ENCODE data around the gene TUBGCP3. TPM values are rescaled to one million over a fixed set of nuclear protein-coding genes. Genes with fewer than 3 reads are reported as not detected.

Gene TUBGCP3
- total RNA-seq, 1 experiment from 2014 or later, result 21.4 TPM

- no peak for DNase-seq (ENCODE audit: low read depth)
Measured at GRCh38 chr13:112617754-112618375, 29.9 kb upstream of the TUBGCP3 start.

DNA sequence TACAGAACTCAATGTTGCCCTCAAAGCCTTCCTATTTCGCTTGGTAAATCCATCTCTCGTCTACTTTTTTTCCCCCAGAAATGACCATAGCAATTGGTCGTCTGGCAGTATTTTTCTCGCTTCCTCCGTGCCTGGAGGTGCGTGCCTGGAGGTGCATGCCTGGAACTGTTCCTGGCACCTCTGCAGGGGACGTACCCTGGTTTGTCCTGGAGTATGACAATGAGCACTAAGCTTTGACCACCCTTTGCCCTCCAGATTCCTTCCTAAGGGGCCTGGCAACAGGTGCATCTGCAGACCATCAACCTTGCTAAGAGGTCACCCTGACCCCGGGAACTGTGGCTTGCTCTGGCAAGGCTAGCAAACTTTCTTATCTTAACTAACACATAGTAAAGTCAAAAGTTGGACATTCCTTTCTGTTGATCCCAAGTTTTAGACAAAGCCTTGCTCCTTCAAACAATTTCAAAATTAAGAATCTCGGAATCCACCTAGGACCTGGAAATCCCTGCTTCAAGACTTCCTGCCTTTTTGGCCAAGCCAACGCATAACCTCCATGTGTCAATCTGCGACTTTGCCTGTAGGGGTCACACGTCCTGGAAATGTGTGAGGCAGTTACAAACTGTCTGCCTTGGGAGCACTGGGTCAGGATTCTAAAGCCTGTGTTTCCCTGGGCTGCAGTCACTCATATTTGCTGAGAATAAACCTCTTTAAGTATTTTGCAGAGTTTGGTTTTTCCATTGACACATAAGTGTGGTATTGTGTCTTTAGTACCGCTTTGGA, 28.8 kb upstream of the TUBGCP3 start:
- DNase-seq (ENCODE audit: low read depth), result peak; percentile 44

DNA sequence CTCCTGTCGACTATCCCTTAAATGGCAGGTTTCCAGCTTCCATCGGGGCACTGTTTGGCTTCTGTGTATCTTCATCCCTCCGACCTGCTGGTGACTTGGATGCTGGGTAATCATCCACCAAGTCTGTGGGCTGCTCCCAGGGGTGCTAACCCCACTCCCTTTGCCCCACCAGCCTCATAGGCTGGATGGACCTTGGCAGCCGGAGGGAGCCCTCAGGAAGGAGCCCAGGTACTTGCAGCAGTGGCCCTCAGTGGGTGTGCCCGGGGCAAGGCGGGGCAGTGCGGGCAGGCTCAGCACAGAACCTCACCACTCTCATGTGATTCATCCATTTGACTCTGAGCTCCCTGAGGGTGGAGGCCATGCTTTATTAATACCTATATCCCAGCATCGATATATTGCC, 27.4 kb upstream of the TUBGCP3 start:
- DNase-seq (ENCODE audit: low read depth), result no peak

DNA sequence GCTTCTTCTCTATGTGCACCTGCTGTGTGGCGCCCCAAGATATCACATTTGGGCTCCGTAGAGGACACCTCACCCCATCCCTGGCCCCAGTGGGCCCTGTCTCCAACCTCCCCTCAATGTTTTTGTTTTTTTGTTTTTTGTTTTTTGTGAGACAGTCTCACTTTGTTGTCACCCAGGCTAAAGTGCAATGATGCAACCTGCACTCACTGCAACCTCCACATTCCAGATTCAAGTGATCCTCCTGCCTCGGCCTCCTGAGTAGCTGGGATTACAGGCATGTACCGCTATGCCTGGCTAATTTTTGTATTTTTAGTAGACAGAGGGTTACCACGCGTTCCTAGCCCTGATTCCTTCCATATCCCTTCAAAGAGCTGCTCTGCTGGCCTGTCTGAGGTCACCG, 26.9 kb upstream of the TUBGCP3 start:
- DNase-seq (ENCODE audit: low read depth), result no peak

DNA sequence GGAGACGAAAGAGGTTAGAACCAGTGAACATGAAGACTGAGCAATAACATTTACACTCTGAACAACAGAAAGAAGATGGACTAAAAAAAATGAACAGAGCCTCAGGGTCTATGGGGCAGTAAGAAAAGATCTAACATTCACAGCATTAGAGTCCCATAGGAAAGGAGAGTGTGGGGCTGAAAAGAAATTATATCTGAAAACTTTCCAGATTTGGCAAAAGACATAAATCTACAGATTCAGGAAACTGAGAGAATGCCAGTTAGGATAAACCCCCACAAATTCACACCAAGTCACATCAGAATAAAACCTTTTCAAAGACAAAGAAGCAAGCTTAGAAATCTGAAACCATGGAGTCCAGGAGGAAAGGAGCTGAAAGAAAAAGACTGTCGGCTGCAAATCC, 20.3 kb upstream of the TUBGCP3 start:
- DNase-seq (ENCODE audit: low read depth), result no peak

DNA sequence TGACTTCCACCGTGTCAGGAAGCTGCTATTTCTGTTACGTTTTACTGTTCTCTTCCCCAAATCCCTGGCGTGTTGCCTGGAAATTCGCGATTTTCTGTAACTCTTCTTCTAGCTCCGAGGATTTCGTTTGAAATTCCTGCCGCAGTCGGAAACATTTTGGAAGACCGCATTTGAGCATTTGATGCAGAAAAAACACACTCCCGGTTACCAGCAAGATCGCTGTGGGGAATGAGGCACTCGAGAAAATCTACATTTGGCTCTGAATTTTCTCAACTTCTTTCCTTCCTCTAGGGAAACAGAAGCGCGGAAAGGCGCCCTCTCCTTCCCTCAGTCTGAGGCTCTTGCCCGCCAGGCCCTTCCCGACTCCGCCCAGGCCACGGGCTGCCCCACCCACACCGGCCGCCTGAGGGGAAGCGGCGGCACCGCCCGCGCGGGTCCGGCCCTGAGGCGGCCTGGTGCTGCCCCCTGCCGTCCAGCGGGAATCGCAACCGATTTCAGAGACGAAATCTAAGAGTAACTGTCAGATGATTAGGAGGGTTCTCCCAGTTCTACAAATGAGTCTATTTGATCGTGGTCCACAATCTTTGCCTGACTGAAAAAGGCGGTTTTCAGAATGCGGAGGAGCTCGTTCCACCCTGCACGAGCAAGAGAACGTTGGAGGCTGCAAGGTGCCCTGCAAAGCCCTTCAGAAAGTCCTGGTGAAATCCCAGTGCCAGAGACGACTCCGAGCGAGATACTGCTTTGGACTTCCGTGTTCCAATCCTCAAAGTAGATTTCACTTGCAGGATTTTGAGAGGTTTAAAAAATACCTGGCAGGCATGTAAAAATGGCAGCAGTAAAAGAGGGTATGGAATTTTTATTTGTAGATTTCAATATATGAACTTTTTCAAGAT, 18.4 kb upstream of the TUBGCP3 start:
- peak; percentile 85 for DNase-seq (ENCODE audit: low read depth)

GRCh38 chr13:112605531-112605990, 17.6 kb upstream of the TUBGCP3 start:
- peak; percentile 28 for DNase-seq (ENCODE audit: low read depth)

GRCh38 chr13:112603641-112604225, 15.8 kb upstream of the TUBGCP3 start:
- DNase-seq (ENCODE audit: low read depth), result peak; percentile 25

DNA sequence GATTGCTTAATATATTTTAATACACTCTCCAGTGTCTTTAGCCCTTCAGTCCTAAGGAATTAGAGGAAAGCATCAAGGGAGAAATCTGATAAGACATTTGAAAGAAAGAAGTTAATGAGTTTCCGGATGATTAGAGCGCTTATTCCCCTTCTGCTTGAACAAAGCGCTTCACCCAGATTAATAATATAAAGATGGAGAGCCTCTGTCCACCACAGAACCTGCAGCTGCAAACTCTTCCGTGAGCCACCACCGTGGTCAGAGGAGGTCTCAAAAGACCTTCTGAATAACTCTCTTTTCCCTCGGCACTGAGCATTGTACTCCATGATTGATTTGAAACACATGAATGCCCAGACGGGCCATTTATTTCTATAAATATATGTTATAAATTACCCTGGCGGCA, 14.2 kb upstream of the TUBGCP3 start:
- DNase-seq (ENCODE audit: low read depth), result no peak

GRCh38 chr13:112601371-112601770, 13.4 kb upstream of the TUBGCP3 start:
- no peak for DNase-seq (ENCODE audit: low read depth)

DNA sequence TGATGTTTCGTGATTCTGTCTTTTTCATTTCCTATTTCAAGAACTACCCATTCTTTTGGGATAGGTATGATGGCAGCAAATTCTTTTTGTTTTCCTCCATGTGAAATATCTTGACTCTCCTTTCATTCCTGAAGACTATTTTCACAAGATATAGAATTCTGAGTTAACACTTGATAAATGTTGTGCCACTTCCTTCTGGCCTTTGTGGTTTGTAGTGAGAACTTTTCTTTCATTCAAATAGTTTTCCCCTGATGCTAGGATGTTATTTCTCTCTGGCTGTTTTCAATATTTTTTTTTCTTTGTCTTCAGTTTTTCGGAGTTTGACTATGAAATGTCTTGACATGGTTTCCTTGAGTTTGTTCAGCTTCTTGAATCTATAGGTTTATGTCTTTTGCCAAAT, 8.3 kb upstream of the TUBGCP3 start:
- DNase-seq (ENCODE audit: low read depth), result peak; percentile 12

- no peak for DNase-seq (ENCODE audit: low read depth)
Measured at GRCh38 chr13:112592647-112593046, 4.7 kb upstream of the TUBGCP3 start.

- no peak for DNase-seq (ENCODE audit: low read depth)
Measured at GRCh38 chr13:112592181-112592580, 4.2 kb upstream of the TUBGCP3 start.

DNA sequence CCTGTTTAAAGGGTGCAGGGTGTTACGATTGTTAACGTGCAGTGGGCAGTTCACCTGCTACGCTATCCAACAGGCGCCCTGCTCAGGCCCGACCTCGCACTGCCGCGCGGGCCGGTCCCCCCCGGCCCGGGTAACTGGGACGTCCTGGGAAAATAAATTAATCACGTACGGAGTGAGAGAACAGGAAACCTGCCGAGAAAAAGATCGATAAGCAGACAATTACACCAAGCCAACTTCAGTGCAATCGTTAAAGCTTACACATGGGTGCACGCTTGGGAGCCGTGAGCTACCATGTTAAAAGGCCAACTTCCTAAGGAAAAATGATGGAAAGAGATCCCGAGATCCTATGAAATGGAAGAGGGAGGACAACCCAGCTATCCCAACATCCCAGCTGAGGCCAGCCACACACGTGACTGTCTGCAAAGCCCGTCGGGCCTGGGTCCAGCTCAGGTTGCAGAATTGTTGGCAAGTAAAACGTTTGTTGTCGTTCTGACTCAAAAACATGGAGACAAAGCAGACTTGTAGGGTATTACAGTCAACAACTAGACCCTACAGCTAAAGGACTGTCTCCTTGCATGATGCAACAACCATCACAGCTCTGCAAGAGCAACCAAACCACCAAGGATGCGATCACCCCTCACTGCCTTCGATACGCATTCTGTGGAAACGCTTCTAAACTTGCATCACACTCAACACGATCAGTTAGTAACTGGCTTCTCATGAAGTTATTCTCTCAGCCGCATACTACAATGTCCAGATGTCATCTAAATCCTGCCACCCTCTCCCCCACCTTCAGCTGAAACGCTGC, 741 bp upstream of the TUBGCP3 start:
- no peak for DNase-seq (ENCODE audit: low read depth)

DNA sequence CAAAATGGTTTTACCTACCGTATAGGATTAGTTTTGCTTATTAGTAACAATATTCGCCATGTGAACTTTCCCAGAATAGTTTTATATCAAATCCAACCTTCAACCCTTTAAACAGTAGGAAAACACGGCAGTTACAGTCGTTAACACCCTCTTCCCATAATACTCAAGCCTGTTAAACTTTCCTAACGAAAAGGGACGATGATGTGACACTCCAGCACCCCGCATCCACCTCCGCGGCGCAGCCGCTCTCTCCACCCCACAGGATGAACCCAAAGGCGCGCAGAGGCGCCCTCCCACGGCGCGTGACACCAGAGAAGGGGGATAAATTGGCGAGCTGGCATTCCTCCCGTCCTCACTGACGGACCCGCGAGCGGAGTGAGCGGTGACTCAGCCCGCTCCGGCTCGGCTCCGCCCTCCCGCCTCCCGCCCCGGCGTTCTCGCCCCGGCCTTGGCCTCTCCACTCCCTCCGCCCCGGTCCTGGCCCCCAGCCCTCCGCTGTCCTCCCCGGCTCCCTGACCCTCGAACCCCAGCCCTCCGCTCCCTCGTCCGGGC, 665 bp downstream of the TUBGCP3 start:
- peak; percentile 85 for DNase-seq (ENCODE audit: low read depth)

DNA sequence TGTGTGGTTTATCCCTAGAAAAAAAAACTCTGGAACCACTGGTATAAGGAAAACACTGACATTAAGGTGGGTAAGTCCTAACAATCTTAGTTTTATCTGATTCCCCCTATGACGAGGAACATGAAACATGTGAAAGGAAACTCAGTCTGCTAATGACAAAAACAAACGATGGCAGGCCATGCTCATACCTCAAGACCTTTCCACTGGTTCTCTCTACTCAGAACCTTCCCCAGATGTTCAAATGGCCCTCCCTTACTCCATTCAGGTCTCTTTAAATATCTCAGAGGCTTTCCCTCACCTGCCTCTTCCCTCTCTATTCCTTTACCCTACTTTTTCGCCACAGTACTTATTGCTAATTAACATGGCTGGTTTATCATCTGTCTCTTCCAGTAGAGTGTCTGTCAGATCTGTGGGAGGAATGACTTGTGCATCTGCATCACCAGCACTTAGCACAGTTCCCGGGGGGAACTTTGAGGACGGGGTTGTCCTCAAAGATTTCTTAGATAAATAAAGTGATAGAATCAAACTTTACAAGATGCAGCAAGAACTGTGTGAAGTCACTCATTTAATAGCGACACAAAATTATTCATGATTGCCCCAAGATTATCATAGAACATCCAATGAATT, 1.5 kb downstream of the TUBGCP3 start:
- DNase-seq (ENCODE audit: low read depth), result no peak

DNA sequence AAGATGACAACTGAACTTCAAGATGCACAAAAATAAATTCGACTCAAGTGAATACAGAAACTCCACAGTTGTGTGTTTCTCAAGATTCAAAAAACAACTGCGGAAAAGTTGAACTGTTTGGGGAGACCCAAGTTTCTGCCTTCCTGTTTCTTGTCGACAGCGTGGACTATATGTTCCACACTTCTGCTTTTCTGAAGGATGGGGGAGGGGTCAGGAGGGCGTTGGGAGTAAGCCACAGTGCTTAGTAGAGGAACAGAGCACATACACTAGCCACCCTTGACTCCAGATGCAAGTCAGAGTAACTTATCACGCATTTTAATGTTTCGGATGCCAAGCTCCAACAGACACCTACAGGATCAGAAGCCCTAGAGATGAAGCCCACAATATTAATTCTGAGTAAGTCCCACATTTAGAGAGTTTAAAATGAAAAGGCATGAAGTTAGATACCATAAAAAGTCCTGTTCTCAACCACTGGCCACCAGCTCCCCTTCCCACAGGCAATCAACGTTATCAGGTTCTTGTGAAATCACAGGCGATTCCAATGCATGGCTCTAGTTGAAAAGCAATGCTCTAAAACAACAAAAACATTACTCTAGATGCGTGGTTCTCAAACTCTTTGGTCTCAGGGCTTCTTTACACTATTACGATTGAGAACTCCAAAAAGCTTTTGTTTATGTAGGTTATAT, 4.2 kb downstream of the TUBGCP3 start:
- DNase-seq (ENCODE audit: low read depth), result no peak

DNA sequence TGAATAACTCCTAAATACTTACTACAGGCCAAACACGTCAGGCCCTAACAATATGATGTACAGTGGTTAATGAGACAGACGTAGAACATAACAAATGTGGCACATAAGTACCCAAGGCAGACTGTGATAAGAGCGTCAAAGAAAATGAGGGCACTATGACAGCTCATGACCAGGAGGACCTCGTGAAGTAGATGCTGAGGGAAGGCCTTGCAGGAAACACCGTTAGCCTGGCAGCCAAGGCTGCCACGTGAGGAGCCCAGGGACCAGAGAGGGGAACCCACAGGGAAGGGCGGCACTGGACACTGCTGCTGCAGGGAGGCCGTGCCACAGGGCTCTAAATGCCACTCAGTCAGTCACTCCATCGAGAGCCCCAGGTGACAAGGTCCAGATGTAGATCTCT, 5.7 kb downstream of the TUBGCP3 start:
- no peak for DNase-seq (ENCODE audit: low read depth)

DNA sequence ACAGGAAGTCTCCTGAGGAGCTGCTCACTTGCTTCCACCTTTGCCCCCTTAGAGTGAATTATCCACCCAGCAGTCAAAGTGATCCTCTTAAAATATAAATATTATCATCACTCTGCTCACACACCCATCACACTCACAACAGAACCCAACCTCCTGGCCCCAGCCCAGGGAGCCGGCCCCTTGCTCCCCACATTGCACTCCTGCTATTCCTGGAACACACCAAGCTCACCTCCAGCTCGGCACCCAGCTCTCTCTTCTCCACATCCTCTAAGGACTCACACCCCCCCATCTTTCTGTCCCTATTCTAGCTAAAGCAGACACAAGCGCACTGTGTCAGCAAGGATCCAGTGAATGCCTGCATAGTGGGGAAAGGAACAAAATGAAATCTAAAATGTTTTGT, 7.0 kb downstream of the TUBGCP3 start:
- no peak for DNase-seq (ENCODE audit: low read depth)

DNA sequence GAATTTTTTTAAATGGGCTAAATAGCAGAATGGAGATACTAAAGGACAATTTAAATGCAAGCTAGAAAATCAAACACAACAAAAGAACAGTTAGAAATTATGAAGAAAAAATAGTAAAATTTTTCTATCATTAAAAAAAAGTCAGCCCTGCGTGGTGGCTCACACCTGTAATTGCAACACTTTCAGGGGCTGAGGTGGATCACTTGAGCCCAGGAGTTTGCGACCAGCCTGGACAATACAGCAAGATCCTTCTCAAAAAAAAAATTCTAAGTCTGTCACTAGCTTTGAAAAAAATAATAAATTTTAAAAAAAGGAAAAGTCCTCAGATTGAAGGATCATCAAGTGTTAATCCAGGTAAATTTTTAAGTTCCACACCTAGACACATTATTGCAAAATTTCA, 7.7 kb downstream of the TUBGCP3 start:
- no peak for DNase-seq (ENCODE audit: low read depth)

Data from LHCN-M2 (cell line).